Heart left ventricle (tissue), 16 donors: ENCODE measurements around the gene SGPL1. TPM values are rescaled to one million over a fixed set of nuclear protein-coding genes. Genes with fewer than 3 reads are reported as not detected.

Experiments
- ATAC-seq, 4 donors: fragments of 200-7000 bp; cut with Tn5 transposase; one replicate each; pipeline ENCODE4 v1.9.1; 2020 to 2022; ENCODE audit warnings: moderate library complexity in 4 of 4, mild to moderate bottlenecking in 3 of 4, moderate number of reproducible peaks in 1 of 4
- DNase-seq, 5 donors: peaks; one replicate each; pipeline ENCODE4 v3.0.0-alpha.2; 2020
- H3K27ac ChIP-seq, 12 donors: fragments of 200-600 bp; sonication (generic) in 4 of 12; one replicate each; pipeline versions ENCODE4 v1.5.0 to v1.8.0; 2016 to 2022; ENCODE audit warnings: mild to moderate bottlenecking in 2 of 12
- H3K27me3 ChIP-seq, 9 donors: fragments of 200-600 bp; sonication (generic) in 2 of 9; one replicate each; pipeline versions ENCODE4 v1.5.1 to v1.8.0; 2016 to 2022; ENCODE audit warnings: mild to moderate bottlenecking in 3 of 9
- H3K36me3 ChIP-seq, 9 donors: fragments of 200-600 bp; sonication (generic) in 2 of 9; one replicate each; pipeline versions ENCODE4 v1.5.0 to v1.8.0; 2018 to 2022; ENCODE audit warnings: mild to moderate bottlenecking in 2 of 9
- H3K4me1 ChIP-seq, 12 donors: fragments of 200-600 bp; sonication (generic) in 4 of 12; one replicate each; pipeline versions ENCODE4 v1.5.0 to v1.8.0; 2016 to 2022; ENCODE audit warnings: mild to moderate bottlenecking in 3 of 12
- H3K4me3 ChIP-seq, 12 donors: fragments of 200-600 bp; sonication (generic) in 4 of 12; one replicate each; pipeline versions ENCODE4 v1.5.0 to v1.8.0; 2017 to 2022; ENCODE audit warnings: mild to moderate bottlenecking in 9 of 12, moderate library complexity in 4 of 12
- H3K9me3 ChIP-seq, 12 donors: fragments of 200-600 bp; sonication (generic) in 4 of 12; one replicate each; pipeline versions ENCODE4 v1.5.0 to v1.8.0; 2016 to 2022; ENCODE audit warnings: mild to moderate bottlenecking in 1 of 12
- POLR2A ChIP-seq, 2 donors: fragments of 450-650 bp; IDR thresholded peaks; one replicate each; pipeline ENCODE4 v1.6.1; 2017; ENCODE audit warnings: antibody characterized with exemption in 2 of 2, mild to moderate bottlenecking in 2 of 2, moderate library complexity in 2 of 2
- WGBS, 4 donors: extraction: QIAGEN DNeasy Blood & Tissue Kit in 2 of 4; methylation state at CpG; one replicate each; pipeline versions ENCODE4 v1.1.5 to v1.1.7; 2013 to 2018; 5-methylcytosine and 5-hydroxymethylcytosine counted together
- intact Hi-C, 10 donors: fragments of 100-400 bp; cut with DNase I; formaldehyde crosslinking; loops; one replicate each; pipeline versions ENCODE4 v1.11.1 to v1.14.2; 2022
- polyA plus RNA-seq, 2 donors: library from polyadenylated mRNA; stranded (reverse); fragments of 200-250 nt; gene quantifications; one replicate each; pipeline ENCODE4 v1.2.3, GENCODE V29; 2013
- total RNA-seq, 9 donors: library from RNA; depleted of rRNA in 2 of 9; stranded (reverse); fragments of >200 nt in 2 of 9; fragmentation: NEBNext Ultra II Directional in 3 of 9; extraction: Animal tissue kit (Norgen Biotek cat#: 25700) in 3 of 9; gene quantifications; one replicate each; pipeline versions ENCODE4 v1.1.0 to v1.2.4, GENCODE V29; 2016 to 2023
- TF ChIP-seq, protein P1 (sequence below), 12 donors: fragments of 200-600 bp; sonication (generic) in 4 of 12; IDR thresholded peaks; one replicate each; pipeline versions ENCODE4 v1.5.0 to v1.8.0; 2018 to 2022; ENCODE audit warnings: antibody characterized with exemption in 12 of 12, mild to moderate bottlenecking in 5 of 12
- donor health status: ischemic (EF 13 %, LVEDD 7.1; RV severe dilation, severe dysfunction).
- donor health status: healthy with polysubstance abuse.
- donor health status: DM: no; HTN: yes; CAD: no.
- donor health status: DM: no; HTN: no; CAD: no.
- donor health status: ischemic (EF 25% LVEDD 6.9; RV normal size, moderate dysfunction).
- donor health status: ischemic (EF 25% LVEDD 5.7; RV mildly dilated, moderate dysfunction).
- donor health status: healthy.
- donor health status: DM: yes; HTN: yes; CAD: no.
- donor health status: ischemic (EF 35%, LVEDD 5.7; RV mildly dilated, moderate dysfunction).
- donor health status: nonischemic (EF 11% LVEDD 7.7; RV severe dilation, severe dysfunction).
- donor health status: DM: yes; HTN: yes; CAD: no.
- donor health status: PGD.
- donor health status: ischemic (EF 29% LVEDD 5.4; RV normal size, mild dysfunction).
- donor health status: nonischemic (EF 23%, LVEDD 6.1; RV moderate dilation, normal function).

Gene SGPL1
- total and polyA plus RNA-seq, 11 donors: 2.9 to 32.3 (median 11.4) TPM

DNA sequence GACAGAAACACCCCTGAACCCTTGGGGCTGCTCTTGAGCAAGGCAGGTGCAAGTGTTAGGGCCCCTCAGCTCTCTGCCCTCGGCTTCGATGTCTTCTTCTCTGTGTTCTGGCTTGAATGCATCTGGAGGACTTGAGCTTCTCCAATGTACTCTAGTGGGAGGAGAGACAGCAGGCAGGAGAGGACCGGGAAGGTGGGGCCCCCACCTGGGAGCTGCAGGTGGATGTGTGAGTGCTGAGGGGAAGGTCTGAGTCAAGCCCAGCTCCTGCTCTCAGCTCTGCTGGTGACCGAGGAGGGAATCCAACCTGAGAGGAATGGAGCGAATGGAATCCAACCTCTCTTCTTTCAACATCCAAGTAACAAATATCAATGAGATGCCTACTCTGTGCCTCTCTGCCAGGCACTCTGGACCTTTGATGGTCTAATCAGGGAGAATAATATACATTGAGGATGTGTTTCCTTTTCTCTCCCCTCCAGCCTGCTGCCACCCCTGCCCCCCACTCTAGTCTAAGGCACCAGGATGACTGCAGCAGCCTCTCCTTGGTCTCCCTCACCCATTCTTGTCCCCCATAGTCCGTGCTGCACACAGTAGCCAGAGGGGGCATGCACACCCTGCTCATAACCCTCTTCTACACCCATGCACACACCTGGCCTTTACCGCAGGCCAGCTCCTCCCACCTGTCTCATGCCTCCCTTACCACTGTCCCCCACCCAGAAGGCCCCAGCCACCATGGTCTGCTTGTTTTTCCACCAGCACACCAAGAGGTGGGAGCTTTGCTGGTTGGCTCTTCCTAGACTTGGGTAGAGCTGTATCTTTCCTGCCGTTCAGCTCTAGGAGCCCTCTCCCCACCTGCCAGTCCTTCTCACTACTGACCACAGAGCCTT, 44.2 kb upstream of the SGPL1 start:
- Histone ChIP-seq H3K27ac (no peak overlapping the region), H3K4me1 (no peaks in the 10 kb centered on the region), H3K4me3 (no peak overlapping the region), H3K36me3 (no peaks in the 10 kb centered on the region), H3K9me3 (peaks cover 0 to under 1% (median 0%) of the 10 kb centered on the region in 12 donors), H3K27me3 (no peaks in the 10 kb centered on the region)
- TF ChIP-seq, protein P1, sequence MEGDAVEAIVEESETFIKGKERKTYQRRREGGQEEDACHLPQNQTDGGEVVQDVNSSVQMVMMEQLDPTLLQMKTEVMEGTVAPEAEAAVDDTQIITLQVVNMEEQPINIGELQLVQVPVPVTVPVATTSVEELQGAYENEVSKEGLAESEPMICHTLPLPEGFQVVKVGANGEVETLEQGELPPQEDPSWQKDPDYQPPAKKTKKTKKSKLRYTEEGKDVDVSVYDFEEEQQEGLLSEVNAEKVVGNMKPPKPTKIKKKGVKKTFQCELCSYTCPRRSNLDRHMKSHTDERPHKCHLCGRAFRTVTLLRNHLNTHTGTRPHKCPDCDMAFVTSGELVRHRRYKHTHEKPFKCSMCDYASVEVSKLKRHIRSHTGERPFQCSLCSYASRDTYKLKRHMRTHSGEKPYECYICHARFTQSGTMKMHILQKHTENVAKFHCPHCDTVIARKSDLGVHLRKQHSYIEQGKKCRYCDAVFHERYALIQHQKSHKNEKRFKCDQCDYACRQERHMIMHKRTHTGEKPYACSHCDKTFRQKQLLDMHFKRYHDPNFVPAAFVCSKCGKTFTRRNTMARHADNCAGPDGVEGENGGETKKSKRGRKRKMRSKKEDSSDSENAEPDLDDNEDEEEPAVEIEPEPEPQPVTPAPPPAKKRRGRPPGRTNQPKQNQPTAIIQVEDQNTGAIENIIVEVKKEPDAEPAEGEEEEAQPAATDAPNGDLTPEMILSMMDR (IDR thresholded peaks at IDR 0.05): no peak
- no peak for TF ChIP-seq POLR2A (IDR thresholded peaks at IDR 0.05)
- DNase-seq (peak in 1 of 5 donors; percentile 6), ATAC-seq (no peak)
- WGBS, 4 donors: 91 to 99% (median 95%) methylated on average over 7 to 8 of the region's 8 CpGs
- intact Hi-C loops: no loop called here

DNA sequence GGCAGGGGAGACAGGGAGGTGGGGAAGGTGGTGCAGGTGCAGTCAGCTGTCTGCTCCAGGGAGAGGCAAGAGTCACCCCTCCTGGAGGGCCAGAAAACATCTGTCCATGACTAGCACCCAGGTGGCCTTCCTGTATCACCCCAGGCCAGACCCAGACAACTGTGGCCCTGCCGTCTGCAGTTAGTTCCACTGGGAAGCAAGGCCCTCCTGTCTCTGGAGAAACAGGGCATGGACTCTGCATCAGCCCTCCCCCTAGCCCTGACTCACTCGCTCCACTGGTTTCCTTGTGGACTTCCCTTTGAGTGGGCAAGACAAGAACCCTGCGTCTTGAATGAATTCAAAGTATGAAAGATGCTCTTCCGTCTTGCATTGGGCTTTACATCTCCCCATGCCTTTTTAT, 43.1 kb upstream of the SGPL1 start:
- Histone ChIP-seq H3K27me3 (no peaks in the 10 kb centered on the region), H3K4me1 (no peaks in the 10 kb centered on the region), H3K9me3 (no peaks in the 10 kb centered on the region), H3K27ac (no peak overlapping the region), H3K4me3 (no peak overlapping the region), H3K36me3 (no peaks in the 10 kb centered on the region)
- DNase-seq: peak in 2 of 5 donors; percentile 6 to 45
- intact Hi-C loops: no loop called here
- 79 to 94% (median 89%) methylated on average over 4 of the region's 4 CpGs for WGBS, 4 donors
- TF ChIP-seq, protein P1 (IDR thresholded peaks at IDR 0.05): no peak
- TF ChIP-seq POLR2A (IDR thresholded peaks at IDR 0.05): no peak
- ATAC-seq: no peak

DNA sequence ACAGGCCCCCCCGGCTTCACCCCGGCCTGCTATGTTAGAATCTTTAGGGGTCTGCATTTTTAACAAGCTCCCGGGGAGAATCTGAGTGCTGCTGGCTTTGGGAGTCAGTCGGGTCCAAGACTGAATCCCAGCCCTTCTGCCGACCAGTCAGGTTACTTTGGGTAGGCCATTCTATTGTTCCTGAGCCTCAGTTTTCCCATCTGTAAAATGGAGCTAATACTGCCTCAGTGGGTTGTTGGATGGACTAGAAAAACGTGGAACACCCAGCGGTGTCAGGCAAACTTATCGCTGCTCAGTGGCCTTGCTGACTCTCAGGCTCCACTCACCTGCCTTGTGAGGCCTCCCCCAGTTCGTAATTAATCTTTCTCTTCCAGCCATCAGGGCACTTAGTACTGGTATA, 42.3 kb upstream of the SGPL1 start:
- Histone ChIP-seq H3K4me1 (peaks cover 0 to under 1% (median 0%) of the 10 kb centered on the region in 12 donors), H3K36me3 (no peaks in the 10 kb centered on the region), H3K4me3 (no peak overlapping the region), H3K27ac (no peak overlapping the region), H3K27me3 (no peaks in the 10 kb centered on the region), H3K9me3 (no peaks in the 10 kb centered on the region)
- TF ChIP-seq, protein P1 (IDR thresholded peaks at IDR 0.05): no peak
- TF ChIP-seq POLR2A (IDR thresholded peaks at IDR 0.05): no peak
- intact Hi-C loops: no loop called here
- no peak for ATAC-seq
- WGBS, 4 donors: 78 to 93% (median 87%) methylated on average over 8 to 9 of the region's 9 CpGs
- DNase-seq: no peak

DNA sequence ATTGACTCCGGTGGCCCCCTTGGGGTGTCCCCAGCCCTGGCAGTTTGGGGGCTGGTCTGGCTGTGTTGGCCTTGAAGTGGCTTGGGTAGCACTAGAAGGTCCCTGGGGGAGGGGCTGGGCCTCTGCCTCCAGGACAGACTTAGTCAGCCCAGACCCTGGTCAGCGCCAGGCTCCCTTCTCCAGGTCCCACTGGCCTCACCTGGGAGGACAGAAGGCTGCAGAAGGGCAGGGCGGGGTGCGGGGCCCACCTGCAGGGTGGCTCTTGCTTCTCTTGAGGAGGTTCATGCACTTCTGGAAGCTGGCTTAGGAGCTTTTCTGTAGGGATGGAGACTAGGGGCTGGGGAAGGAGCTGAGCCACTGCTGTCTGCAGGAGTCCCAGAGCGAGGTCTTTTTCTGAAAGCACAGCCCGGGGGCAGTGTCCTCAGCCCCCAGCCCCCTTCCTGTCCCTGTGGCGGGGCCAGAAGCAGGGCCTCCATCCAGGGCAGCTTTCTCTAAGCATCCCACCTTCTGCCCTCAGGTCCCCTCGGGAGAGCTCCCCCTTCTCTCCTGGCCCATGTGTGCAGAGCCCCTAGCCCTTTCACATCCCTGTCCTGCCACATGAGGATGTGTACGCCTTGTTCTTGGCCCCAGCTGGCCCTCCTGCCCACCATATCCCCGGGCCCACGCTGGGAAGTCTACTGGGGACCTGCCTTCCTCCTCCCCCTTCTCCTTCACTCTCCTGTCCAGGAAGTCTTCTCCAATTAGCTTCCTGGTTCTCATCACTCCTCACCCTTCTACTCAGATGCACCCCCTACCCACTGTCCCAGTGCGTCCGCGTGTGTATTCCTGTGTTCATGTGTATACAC, 41.6 kb upstream of the SGPL1 start:
- 87 to 90% (median 88%) methylated on average over 12 to 14 of the region's 14 CpGs for WGBS, 4 donors
- intact Hi-C loops: no loop called here
- DNase-seq: peak in 2 of 5 donors; percentile 12 to 27
- Histone ChIP-seq H3K4me1 (peaks cover 0 to 8% (median 0%) of the 10 kb centered on the region in 12 donors), H3K9me3 (no peaks in the 10 kb centered on the region), H3K27me3 (no peaks in the 10 kb centered on the region), H3K36me3 (no peaks in the 10 kb centered on the region), H3K27ac (no peak overlapping the region), H3K4me3 (no peak overlapping the region)
- TF ChIP-seq, protein P1 (IDR thresholded peaks at IDR 0.05): no peak
- TF ChIP-seq POLR2A (IDR thresholded peaks at IDR 0.05): no peak
- no peak for ATAC-seq
